Stomach (tissue), 4 donors: Measurements from ENCODE around the gene CLRN3.

Source experiments
- CTCF ChIP-seq, 7 experiments: fragments of 450-650 bp in 4 of 7; fragments of 200-600 bp in 3 of 7; sonication (generic) in 3 of 7; IDR thresholded peaks; one replicate each; pipeline ENCODE4 v1.5.1; 2016 to 2019; ENCODE audit warnings: antibody characterized with exemption in 7 of 7, control low read depth in 2 of 7, mild to moderate bottlenecking in 1 of 7
- EP300 ChIP-seq: sonication (generic); formaldehyde crosslinking; IDR thresholded peaks from one replicate; pipeline ENCODE4 v1.6.1; 2017; ENCODE audit warnings: antibody characterized with exemption
- POLR2A ChIP-seq, 4 donors: fragments of 450-650 bp; IDR thresholded peaks; one replicate each; pipeline ENCODE4 v1.6.1; 2016; ENCODE audit warnings: antibody characterized with exemption in 4 of 4, control low read depth in 2 of 4, mild to moderate bottlenecking in 1 of 4, moderate library complexity in 1 of 4
- POLR2AphosphoS5 ChIP-seq, 3 donors: sonication (generic); formaldehyde crosslinking; IDR thresholded peaks; one replicate each; pipeline ENCODE4 v1.6.1; 2016; ENCODE audit warnings: antibody characterized with exemption in 3 of 3

- TF ChIP-seq POLR2A (IDR thresholded peaks at IDR 0.05) = no peak
- TF ChIP-seq POLR2AphosphoS5 (IDR thresholded peaks at IDR 0.05) = no peak
- no peak for TF ChIP-seq CTCF (IDR thresholded peaks at IDR 0.05)
- no peak for TF ChIP-seq EP300
Observed at GRCh38 chr10:127888521-127889312, 4.0 kb downstream of the CLRN3 start.
